GM20431 (cell line): ENCODE measurements around the gene MOXD1.

Experiments
- in situ Hi-C: fragments of 300-500 bp; cut with MseI, MboI; formaldehyde crosslinking; loops from one replicate; pipeline ENCODE4 v1.15.0; 2020; ENCODE audit warnings: low sequenced_read_pairs; ENCODE audit not compliant: unreplicated experiment

The MOXD1 gene

GRCh38 chr6:132401618-132402285, 477 bp upstream of the MOXD1 start:
- in situ Hi-C loops: no loop called here

- in situ Hi-C loops: no loop called here
Observed at GRCh38 chr6:132400555-132400882, 756 bp downstream of the MOXD1 start.

GRCh38 chr6:132399376-132400074, 1.8 kb downstream of the MOXD1 start:
- in situ Hi-C loops: no loop called here

- in situ Hi-C loops: no loop called here
Observed at GRCh38 chr6:132395015-132395597, 6.2 kb downstream of the MOXD1 start.

- in situ Hi-C loops: no loop called here
Observed at GRCh38 chr6:132392792-132393191, 8.5 kb downstream of the MOXD1 start.

- in situ Hi-C loops: no loop called here
Observed at GRCh38 chr6:132392270-132392646, 9.0 kb downstream of the MOXD1 start.

GRCh38 chr6:132391391-132392269, 9.6 kb downstream of the MOXD1 start:
- in situ Hi-C loops: no loop called here

GRCh38 chr6:132390451-132390850, 10.8 kb downstream of the MOXD1 start:
- in situ Hi-C loops: no loop called here

- in situ Hi-C loops: no loop called here
Observed at GRCh38 chr6:132390017-132390416, 11.3 kb downstream of the MOXD1 start.

- in situ Hi-C loops: no loop called here
Observed at GRCh38 chr6:132388291-132388690, 13.0 kb downstream of the MOXD1 start.

GRCh38 chr6:132382630-132383175, 18.6 kb downstream of the MOXD1 start:
- in situ Hi-C loops: no loop called here

- in situ Hi-C loops: no loop called here
Observed at GRCh38 chr6:132381381-132381780, 19.9 kb downstream of the MOXD1 start.

GRCh38 chr6:132380358-132381029, 20.8 kb downstream of the MOXD1 start:
- in situ Hi-C loops: no loop called here

GRCh38 chr6:132369526-132369925, 31.7 kb downstream of the MOXD1 start:
- in situ Hi-C loops: no loop called here

GRCh38 chr6:132368916-132369481, 32.3 kb downstream of the MOXD1 start:
- in situ Hi-C loops: no loop called here

GRCh38 chr6:132365281-132365907, 35.9 kb downstream of the MOXD1 start:
- in situ Hi-C loops: no loop called here

GRCh38 chr6:132364306-132365074, 36.8 kb downstream of the MOXD1 start:
- in situ Hi-C loops: no loop called here

GRCh38 chr6:132362442-132363185, 38.7 kb downstream of the MOXD1 start:
- in situ Hi-C loops: no loop called here
